HG02678 (cell line): ENCODE measurements around the gene TUBGCP5.
A peak's percentile ranks its signal among the peaks of the same experiment; 100 is the strongest.
"Not testable (repeated sequence)": the region's sequence is repeated elsewhere in the genome, so short reads cannot be mapped to it uniquely, and the experiment has no call there.

Experiments used
- ATAC-seq: cut with Tn5 transposase; IDR thresholded peaks from one replicate; pipeline ENCODE4 v1.9.1; 2021; ENCODE audit warnings: mild to moderate bottlenecking, moderate library complexity; ENCODE audit not compliant: unreplicated experiment

Gene TUBGCP5

GRCh38 chr15:23043535-23043934, 4.2 kb upstream of the TUBGCP5 start:
- ATAC-seq, result not testable (repeated sequence)

GRCh38 chr15:23041736-23042135, 2.4 kb upstream of the TUBGCP5 start:
- ATAC-seq, result not testable (repeated sequence)

GRCh38 chr15:23039917-23040281, 530 bp upstream of the TUBGCP5 start:
- ATAC-seq, result no peak

- ATAC-seq, result peak; percentile 16
Observed at GRCh38 chr15:23038726-23039142, 635 bp downstream of the TUBGCP5 start.

DNA sequence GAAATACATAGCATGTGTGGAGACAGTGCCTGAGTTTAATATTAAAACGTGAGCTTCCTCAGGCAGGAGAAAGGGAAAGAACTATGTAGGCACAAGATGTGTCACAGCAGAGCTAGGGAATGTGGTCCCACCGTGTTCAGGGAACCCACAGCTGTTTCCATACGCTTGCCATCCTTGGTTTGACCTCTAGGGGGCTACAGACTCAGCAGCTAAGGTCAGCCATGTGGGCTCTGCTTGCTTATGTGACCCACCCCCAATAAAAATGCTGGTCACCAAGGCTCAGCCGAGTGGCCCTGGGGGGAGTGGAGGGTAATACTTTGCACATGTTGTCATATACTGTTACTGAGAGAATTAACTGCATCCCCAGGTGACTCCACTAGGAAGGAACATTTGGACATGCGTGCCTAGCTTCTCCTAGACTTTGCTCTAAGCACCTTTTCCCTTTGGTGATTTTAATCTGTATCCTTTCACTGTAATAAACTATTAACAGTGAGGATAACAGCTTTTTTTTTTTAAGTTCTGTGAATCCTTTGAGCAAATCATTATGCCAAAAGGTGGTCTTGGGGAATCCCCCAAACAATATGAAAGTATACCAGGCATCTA, 3.3 kb downstream of the TUBGCP5 start:
- ATAC-seq, result no peak

- ATAC-seq, result no peak
Observed at GRCh38 chr15:23033979-23034378, 5.4 kb downstream of the TUBGCP5 start.

- ATAC-seq, result no peak
Observed at GRCh38 chr15:23026218-23026617, 13.2 kb downstream of the TUBGCP5 start.

GRCh38 chr15:23022156-23022555, 17.2 kb downstream of the TUBGCP5 start:
- ATAC-seq, result no peak

DNA sequence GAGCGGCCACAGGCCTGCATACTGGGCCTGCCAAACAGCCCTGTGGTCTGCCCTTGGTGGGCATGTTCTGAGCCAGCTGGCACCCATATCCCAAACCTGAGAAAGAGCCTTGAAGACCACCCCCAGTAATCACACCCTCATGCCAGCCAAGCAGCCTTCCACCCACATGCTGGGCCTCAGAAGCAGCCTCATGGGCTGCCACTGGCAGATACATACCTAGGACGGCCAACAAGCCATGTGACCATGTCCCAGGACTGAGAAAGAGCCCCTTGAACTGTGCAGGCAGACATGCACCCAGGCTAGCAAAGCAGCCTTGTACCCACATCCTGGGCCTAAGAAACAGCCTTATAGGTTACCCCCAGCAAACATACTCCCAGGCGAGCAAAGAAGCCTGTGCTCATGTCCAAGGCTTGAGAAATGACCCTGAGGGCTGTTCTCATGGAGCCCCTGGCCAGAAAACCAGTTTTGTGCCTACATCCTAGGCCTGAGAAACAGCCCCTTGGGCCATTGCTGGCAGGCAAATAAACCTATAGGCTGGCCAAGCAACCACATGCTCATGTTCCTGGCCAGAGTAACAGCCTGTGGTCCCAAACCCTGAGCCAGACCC, 24.9 kb downstream of the TUBGCP5 start:
- no peak for ATAC-seq

DNA sequence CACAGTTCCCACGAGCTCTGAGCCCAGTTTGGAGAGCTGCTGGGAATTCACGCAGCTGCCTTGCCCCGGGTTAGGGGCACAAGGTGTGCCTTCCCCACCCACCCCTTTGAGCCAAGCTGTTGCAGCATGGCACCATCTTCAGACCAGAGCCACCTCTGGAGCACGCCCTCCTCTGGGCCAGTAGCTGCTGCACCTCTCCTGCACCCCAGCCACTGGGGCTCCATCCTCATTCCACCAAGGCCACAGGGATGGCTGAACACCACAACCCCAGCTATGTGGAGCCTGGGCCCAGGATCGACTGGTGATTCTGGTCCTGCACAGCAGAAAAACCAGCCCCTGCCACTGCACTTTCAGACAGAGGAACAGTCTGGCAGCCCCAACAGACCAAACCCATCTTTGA, 25.7 kb downstream of the TUBGCP5 start:
- no peak for ATAC-seq

GRCh38 chr15:23012616-23013015, 26.8 kb downstream of the TUBGCP5 start:
- ATAC-seq, result not testable (repeated sequence)

DNA sequence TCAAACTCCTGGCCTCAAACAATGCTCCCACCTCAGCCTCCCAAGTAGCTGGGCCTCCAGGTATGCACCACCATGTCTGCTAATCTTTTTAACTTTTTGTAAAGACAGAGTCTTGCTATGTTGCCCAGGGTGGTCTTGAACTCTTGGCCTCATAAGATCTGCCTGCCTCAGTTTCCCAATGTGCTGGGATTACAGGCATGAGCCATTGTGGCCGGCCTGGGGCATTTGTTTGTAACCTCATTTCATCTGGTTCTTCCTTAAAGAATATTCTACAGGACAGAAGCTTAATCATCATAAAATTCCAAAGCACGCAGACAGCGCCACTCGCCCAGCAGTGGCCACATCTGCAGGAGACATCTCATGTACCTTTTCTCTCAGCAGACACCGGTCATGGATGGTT, 35.6 kb downstream of the TUBGCP5 start:
- ATAC-seq, result no peak

GRCh38 chr15:23002920-23003319, 36.4 kb downstream of the TUBGCP5 start:
- ATAC-seq, result no peak

- no peak for ATAC-seq
Observed at GRCh38 chr15:22995795-22996194, 43.6 kb downstream of the TUBGCP5 start.

DNA sequence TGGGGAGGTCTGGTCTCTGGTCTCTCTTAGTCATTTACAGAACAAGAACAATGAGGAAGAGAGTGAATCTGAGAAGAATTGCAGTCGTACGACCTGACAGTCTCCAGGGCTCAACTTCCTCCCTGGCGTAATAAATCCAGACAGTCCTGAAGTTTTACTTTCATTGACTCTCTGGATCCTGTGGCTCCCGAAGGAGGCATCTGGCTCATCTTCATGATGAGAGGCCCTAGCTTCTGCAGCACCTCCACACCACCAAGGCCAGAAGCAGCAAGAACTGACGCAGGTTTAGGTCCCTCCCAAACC, 47.4 kb downstream of the TUBGCP5 start:
- no peak for ATAC-seq

GRCh38 chr15:22989576-22990477, 49.5 kb downstream of the TUBGCP5 start:
- no peak for ATAC-seq

GRCh38 chr15:22988811-22989210, 50.6 kb downstream of the TUBGCP5 start:
- ATAC-seq, result no peak

GRCh38 chr15:22981931-22982330, 57.4 kb downstream of the TUBGCP5 start:
- ATAC-seq, result not testable (repeated sequence)

DNA sequence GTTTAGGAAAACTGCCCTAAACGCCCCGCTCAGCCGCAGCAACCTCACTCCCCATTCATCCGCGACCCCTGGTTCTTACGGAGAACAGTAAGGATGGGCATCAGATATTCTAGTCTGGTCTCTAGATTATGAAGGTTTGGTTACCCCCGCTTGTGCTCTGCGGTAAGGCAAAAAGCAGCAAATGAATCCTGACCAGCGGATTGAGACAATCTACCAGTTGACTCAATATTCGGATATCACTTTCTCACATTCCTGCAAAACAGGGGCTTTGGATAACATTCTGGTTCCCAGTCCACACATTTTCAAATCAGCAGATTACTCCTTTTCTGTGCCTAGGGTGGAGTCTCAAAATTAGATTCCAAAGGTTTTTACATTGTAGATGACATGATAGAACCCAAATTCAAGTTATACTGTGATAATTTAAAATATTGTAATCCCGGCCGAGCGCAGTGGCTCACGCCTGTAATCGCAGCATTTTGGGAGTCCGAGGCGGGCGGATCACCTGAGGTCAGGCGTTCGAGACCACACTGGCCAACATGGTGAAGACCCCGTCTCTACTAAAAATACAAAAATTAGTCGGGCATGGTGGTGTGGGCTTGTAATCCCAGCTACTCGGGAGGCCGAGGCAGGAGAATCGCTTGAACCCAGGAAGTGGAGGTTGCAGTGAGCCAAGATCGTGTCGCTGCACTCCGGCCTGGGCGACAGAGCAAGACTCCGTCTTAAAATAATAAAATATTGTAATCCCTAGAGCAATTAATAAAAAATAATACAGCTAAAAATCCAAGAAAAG, 58.1 kb downstream of the TUBGCP5 start:
- ATAC-seq, result no peak

DNA sequence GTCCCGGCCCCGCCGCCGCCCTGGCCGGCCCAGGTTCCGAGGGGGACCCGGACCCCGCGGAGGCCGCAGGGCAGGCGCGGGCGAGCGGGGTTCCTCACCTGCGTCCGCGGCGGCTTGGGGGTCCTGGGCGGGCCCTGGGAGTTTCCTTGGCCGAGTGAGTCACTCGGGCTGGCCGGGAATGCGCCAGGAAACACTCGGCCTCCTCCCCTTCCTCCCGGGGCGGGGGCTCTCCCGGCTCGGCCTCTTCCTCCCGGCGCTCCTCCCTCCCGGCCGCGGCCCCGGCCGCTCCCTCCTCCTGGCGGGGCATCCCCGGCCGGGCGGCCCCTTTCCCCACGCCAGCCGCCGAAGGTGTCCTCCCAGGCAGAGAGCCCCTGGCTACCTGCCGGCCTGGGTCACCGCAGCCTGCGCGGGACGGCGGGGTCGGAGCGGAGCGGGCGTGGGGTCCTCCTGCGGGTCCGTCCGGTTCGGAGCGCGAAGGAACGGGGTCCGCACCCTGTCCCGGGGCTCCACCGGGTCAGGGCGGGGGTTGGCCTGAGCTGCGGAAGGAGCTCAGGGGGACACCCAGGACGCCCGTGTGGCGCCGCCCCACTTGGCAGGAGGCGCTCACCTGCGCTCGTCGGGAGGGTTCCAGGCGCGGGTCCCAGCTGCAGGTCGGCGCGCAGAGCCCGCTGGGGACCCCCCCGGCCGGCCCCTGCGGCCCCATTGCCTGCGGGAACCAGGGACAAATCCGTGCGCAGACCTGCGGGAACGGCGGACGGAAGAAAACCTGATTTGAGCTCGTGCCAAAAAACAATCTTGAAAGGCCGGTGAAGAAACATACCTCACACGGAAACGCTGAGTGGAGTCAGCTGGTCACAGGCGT, 58.9 kb downstream of the TUBGCP5 start, which contains the start of gene CYFIP1:
CYFIP1 (minus strand) TSS at position 180 of the 862 bp plus-strand sequence. CDS start 33,083 bp downstream, outside the sequence.
- ATAC-seq, result peak; percentile 76
